Activated T-helper 9 cell treated with anti-CD3 and anti-CD28 coated beads, Interleukin-2, amount 50 U/mL, for 16 hours (primary cell): ENCODE results near the gene PRR14L.

Experiments
- DNase-seq: peaks from one replicate; pipeline ENCODE4 v3.0.0-alpha.2; 2020; ENCODE audit warnings: low read depth

Gene PRR14L

DNA sequence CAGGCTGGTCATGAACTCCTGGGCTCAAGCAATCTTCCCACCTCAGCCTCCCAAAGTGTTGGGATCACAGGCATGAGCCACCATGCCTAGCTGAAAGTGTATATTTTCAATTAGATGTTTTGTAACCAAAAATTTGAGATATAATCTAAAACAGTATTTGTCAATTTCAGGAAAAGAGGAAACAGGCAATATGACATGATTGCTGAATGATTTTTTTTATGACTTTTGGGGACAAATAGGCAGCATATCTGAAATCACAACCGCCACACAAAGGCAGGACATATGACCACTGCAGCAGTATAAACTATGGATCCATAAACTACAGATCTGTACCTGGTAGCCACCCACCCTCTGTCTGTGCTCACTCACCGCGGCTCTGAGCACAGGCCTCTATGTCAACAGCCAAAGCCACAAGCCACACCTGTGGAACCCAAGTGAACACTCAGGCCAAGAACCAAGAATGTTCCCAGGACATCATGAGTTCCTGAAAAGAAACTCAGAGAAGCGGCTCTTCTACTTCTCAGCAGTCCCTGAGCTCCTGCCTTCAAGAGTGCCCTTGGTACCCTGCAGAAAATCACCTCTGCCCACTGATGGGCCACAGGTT, 110.4 kb downstream of the PRR14L start:
- DNase-seq: no peak

DNA sequence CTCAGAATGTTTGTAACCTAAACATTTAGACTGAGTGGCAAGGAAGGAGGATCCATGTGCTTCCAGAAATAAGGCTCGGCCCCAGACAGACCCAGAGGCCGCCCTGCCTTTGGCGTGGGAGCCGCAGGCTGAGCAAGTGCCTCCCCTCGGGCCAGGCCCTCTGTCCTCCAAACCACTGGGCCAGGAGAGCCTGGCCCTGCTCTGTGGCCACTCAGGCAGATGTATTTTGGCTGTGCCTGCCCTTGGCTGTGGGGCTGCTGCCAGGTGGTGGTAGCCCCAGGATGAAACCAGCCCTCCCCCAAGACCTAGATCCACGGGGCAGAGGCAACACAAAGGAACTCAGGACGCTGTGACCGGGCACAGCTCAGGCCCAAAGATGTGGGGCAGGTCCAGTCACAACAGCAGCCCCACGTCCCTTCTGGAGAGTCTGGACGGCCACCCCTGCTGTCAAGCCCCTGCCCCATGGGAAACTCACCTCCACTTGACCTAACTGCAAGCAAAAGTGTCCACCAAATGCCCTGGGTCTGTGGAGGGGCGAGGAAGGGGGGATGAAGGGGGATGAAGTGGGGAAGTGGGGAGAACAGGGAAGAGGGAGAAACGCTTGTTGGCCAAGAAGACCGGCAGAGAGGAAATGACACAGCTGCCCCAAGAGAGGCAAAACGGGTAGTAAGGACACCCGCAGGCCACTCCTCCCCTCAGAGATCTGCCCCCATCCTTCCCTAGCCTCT, 111.9 kb downstream of the PRR14L start:
- no peak for DNase-seq

DNA sequence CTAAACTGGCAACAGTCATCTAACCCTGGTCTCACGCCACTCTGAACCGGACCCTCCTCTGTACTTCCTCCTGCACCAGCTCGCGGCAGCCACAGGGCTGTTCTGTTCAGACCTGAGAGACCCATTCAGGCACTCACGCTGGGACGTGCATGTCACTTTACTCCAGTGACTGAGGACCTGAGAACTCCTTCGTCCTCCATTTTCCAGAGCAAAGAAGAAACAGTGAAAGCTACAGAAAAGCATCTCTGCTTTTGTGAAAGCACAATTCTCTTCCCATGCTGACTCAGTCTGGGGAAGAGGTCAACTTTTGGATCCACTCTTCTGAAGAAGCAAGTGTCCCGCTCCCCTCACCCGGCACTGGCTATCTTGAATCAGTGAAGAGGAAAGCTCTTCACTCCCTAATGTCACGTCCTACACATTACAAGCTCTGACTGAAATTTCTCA, 112.5 kb downstream of the PRR14L start:
- DNase-seq: no peak

DNA sequence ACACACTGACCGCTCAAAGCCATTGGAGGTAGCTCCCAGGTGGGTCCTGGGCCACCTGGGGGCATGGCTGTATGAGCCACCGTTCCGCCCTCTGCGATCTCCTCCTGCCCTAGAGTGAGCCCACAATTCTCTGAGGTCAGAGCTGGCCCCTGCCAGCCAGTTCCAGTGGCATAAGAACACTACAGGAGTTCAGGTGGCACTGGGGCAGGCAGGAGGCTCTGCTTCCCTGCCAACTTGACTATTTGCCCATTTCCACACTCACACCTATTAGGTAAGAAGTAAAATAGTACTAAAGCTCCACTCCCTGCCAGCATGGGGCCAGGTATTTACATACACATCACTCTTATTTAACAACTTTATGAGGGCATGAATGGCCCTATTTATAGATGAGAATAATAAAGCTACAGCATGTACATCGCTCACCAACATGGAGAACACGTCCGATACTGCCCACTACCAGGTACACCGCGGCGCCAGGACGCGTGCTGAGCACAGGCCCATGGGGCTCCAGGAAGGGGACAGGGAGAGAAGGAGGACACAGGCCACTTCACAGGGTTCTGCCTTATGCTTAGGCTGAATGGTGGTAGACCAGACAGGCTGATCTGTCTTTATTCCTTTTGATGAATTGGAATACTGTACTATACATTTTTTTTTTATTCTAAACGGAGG, 114.2 kb downstream of the PRR14L start:
- DNase-seq: no peak

DNA sequence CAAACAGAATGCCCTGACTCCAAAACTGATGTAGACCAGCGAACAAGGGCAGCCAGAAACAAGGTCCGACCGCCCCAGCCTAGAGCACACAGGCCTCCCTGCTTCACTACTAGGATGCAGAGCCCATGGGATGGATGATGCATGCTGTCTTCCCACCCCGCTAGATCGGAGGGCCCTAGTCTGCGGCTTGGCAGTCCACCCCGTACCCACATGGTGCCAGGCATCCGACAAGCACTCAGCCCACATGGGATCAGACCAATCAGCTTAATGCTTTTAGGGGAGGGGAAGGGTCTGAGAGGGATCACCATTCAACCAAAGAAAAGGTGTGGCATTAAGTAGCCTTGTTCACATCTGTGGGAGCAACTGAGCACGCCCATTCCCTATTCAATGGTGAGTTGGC, 118.5 kb downstream of the PRR14L start:
- DNase-seq: no peak
